Mononuclear cell (primary cell): ENCODE data around the gene SLC4A4. TPM values are rescaled to one million over a fixed set of nuclear protein-coding genes. Genes with fewer than 3 reads are reported as not detected.
"Not testable (repeated sequence)": the region's sequence is repeated elsewhere in the genome, so short reads cannot be mapped to it uniquely, and the experiment has no call there.

ENCODE experiments used
- H3K27me3 ChIP-seq: 2 replicates; pipeline ENCODE4 v1.6.0; 2011; ENCODE audit warnings: low read length, control low read depth; ENCODE audit not compliant: insufficient read depth
- H3K4me1 ChIP-seq: 2 replicates; pipeline ENCODE4 v1.5.1; 2011; ENCODE audit warnings: mild to moderate bottlenecking, low read length, control low read depth; ENCODE audit not compliant: insufficient read depth
- H3K4me3 ChIP-seq: 2 replicates; pipeline ENCODE4 v1.5.1; 2011; ENCODE audit warnings: mild to moderate bottlenecking, low read length, moderate library complexity
- H3K9me3 ChIP-seq: 2 replicates; pipeline ENCODE4 v1.5.1; 2011; ENCODE audit warnings: low read depth, mild to moderate bottlenecking, control low read depth, low read length
- total RNA-seq: library from RNA; depleted of rRNA; stranded (reverse); fragments of >200 nt; gene quantifications from one replicate; pipeline ENCODE4 v1.2.3, GENCODE V29; 2012

The SLC4A4 gene
- total RNA-seq, 1 donor: 1.3 TPM

GRCh38 chr4:71380788-71381187, 42.0 kb downstream of the SLC4A4 start:
- no peak overlapping the region for H3K4me3 ChIP-seq
- no peaks in the 10 kb centered on the region for H3K27me3 ChIP-seq
- H3K9me3 ChIP-seq: no peaks in the 10 kb centered on the region
- H3K4me1 ChIP-seq: no peaks in the 10 kb centered on the region

DNA sequence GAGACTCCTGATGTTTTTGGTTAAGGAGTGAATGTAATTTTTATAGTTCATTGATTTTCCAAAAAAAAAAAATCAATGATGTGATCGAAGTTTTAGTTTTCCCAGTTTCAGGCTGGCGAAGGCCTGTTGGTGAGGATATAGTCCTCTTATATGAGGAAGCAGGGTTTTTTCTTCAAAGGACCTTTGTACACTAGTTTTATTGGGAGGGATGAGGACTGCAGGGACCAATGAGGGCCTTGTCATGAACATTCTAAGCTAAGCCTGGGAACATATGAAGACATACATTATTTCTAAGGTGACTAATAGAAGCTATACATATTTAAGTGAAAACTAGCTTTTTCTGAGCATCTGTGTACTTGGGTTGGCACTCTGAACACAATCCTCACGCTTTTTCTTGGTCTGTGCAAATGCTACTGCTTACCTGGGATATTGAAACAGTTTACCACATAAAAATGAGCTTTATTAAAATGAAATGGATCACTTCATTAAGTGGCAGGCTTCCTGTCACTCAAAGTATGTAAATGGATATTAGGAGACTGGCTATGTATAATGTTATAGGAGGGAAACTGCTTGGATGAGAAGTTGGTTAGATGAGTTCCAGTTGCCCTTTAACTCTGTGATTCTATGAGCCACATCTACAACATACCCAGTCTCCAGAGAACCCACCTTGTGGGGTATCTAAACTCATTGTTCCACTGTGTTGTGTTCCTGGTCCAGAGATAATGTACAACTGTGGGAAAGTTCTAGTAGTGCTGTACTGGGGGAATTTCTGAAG, 43.5 kb downstream of the SLC4A4 start:
- Histone ChIP-seq H3K4me3 (no peak overlapping the region), H3K9me3 (no peaks in the 10 kb centered on the region), H3K4me1 (no peaks in the 10 kb centered on the region)

DNA sequence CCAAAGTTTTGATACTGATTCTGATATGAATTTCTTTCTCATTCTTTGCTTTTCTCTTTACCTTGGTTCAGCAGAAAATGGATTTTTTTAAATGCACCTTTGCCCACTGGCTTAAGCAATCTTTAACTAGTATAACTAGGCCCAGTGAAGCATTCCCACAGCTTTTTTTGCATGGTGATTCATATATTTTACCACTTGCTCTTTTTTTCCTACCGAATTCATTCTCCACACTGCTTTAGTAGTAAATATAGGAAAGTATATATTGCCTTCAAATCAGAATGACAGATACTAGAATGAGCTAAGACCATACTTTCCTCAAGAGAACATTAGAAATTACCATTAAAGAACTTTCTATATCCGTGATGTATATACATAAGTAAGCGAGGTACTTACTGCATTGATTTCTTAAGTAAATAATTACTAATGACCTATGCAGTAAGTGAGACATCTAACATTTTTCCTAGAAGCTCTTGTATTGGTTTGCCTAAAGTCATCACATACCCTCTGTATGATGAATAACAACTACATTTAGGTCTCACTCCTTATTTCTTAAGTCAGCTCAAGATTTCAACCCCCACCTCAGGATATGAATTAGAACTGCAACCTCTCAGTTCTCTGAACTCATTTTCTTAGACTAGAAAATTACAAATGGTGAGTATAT, 44.2 kb downstream of the SLC4A4 start:
- H3K4me3 ChIP-seq: no peak overlapping the region
- no peaks in the 10 kb centered on the region for H3K27me3 ChIP-seq
- H3K4me1 ChIP-seq: no peaks in the 10 kb centered on the region
- no peaks in the 10 kb centered on the region for H3K9me3 ChIP-seq

More for the DNA sequence above, 43.5 kb downstream of the SLC4A4 start:
- no peaks in the 10 kb centered on the region for H3K27me3 ChIP-seq

- Histone ChIP-seq H3K4me3 (no peak overlapping the region), H3K27me3 (no peaks in the 10 kb centered on the region), H3K4me1 (no peaks in the 10 kb centered on the region), H3K9me3 (no peaks in the 10 kb centered on the region)
Observed at GRCh38 chr4:71383984-71384383, 45.2 kb downstream of the SLC4A4 start.

DNA sequence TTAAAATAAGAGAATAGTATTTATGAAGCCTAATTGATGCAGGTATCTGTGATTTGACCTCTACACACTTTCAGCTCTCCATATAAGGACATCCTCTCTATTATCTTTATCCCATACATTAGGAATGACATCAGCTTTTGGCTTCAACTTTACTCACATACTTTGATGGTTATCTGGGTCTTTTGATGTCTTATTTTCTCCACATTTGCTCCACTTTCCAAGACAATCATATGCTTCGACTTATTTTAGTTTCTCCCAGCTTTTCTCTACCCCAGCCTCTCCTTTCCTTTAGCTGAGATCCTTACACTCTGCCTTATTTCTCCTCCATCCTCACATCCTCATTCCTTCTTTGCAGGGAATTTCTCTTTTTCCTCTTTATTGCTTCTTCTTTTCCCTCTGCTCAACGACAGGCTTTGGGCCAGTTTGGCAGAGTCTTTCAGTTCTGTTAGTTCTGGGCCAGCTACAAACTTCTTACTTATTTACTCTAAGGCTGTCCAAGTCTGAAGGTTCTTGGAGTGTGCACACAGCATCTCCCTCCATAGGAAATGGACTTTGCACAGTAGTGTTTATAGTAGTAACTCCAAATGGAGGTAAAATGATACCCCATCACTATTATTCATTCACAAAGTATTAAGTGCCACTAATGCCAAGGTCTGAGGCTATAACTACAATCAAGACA, 50.5 kb downstream of the SLC4A4 start:
- Histone ChIP-seq H3K4me3 (no peak overlapping the region), H3K4me1 (no peaks in the 10 kb centered on the region), H3K27me3 (no peaks in the 10 kb centered on the region), H3K9me3 (no peaks in the 10 kb centered on the region)

GRCh38 chr4:71392109-71392508, 53.3 kb downstream of the SLC4A4 start:
- Histone ChIP-seq H3K4me1 (no peaks in the 10 kb centered on the region), H3K4me3 (no peak overlapping the region), H3K27me3 (no peaks in the 10 kb centered on the region), H3K9me3 (no peaks in the 10 kb centered on the region)

DNA sequence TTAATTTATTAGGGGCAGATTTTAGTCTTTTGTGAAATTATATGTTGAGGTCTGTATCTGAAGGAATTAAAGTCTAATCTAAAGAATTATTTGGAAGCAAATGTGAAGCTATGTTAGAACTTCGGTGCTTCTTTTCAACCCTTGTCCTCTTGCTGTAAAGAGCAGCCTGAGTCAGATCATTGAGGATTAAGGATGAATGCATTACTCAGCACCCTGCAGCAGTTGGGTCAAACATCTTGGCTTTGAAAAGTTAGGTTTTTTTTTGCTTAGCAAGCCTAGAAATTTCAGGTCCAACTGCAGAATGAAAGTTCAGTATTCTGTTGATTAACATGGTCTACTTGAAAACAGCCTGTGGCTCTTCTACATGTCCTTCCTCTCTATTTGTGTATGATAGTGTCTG, 57.6 kb downstream of the SLC4A4 start:
- Histone ChIP-seq H3K9me3 (no peaks in the 10 kb centered on the region), H3K4me3 (no peak overlapping the region), H3K4me1 (no peaks in the 10 kb centered on the region), H3K27me3 (no peaks in the 10 kb centered on the region)

DNA sequence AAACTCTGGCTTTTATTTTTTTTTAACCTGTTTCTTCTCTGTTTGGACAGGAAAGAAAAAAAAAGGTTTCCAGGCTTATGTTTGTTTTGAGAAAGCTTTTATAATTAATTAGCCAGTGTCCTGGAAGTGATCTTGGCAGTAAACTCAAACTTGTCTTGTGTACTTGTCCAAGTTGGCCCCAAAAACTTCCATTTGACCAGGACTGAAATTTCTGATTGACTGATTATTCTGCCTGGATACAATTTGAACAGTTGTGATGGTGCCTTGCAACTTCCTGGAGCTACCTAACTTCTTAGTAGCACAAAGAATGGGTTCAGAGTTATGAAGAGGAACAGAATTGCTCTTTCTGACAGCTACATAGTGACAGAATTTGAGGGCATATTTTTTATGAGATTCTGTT, 62.0 kb downstream of the SLC4A4 start:
- Histone ChIP-seq H3K4me1 (no peaks in the 10 kb centered on the region), H3K27me3 (no peaks in the 10 kb centered on the region), H3K4me3 (no peak overlapping the region), H3K9me3 (no peaks in the 10 kb centered on the region)

DNA sequence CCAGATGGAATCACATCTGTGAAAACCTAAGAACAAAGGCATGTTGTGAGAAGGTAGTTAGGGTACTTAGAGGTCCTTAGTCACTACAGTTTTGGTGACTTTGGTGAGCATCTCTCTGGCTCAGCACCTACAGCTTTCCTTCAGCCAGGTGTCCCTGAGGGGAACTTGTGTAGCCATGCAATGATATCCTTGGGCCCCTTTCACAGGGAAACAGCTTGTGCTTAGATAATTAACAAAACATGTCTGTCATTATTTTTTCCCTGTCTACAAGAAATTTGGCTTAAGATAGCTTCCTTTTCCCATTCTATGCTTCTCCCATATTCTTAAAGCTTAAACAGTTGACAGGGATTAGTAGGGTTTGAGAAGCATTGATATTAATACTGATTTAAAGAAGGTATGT, 63.8 kb downstream of the SLC4A4 start:
- no peaks in the 10 kb centered on the region for H3K4me1 ChIP-seq
- no peaks in the 10 kb centered on the region for H3K27me3 ChIP-seq
- no peaks in the 10 kb centered on the region for H3K9me3 ChIP-seq
- H3K4me3 ChIP-seq: no peak overlapping the region

DNA sequence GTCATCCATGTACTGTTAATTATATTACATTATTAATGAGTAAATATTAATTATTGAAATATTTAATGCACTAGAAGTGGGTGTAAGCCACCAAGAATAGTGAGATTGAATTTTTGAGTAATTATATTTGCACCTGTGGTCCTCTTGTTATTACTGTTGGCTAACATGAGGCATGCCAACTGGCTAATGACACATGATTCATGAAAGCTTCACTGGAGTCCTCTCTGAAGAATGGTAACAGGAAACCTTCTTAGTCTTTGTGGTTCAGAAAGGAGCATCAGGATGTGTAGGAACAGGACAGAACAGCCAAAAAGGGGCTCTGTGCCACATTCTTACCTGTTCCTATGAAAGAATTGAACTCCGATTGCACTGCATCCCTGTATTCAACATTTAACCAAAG, 65.2 kb downstream of the SLC4A4 start:
- H3K27me3 ChIP-seq: no peaks in the 10 kb centered on the region
- H3K9me3 ChIP-seq: no peaks in the 10 kb centered on the region
- no peak overlapping the region for H3K4me3 ChIP-seq
- H3K4me1 ChIP-seq: no peaks in the 10 kb centered on the region

GRCh38 chr4:71405791-71406190, 67.0 kb downstream of the SLC4A4 start:
- Histone ChIP-seq H3K9me3 (no peaks in the 10 kb centered on the region), H3K4me1 (no peaks in the 10 kb centered on the region), H3K27me3 (no peaks in the 10 kb centered on the region), H3K4me3 (no peak overlapping the region)

- Histone ChIP-seq H3K4me1 (no peaks in the 10 kb centered on the region), H3K27me3 (no peaks in the 10 kb centered on the region), H3K4me3 (no peak overlapping the region), H3K9me3 (no peaks in the 10 kb centered on the region)
Observed at GRCh38 chr4:71406459-71406963, 67.7 kb downstream of the SLC4A4 start.

DNA sequence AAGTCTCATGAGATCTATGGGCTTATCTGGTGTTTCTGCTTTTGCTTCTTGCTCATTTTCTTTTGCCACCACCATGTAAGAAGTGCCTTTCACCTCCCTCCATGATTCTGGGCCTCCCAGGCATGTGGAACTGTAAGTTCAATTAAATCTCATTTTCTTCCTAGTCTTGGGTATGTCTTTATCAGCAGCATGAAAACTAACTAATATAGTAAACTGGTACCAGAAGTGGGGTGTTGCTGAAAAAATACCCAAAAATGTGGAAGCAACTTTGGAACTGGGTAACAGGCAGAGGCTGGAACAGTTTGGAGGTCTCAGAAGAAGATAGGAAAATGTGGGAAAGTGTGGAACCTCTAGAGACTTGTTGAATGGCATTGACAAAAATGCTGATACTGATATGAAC, 70.1 kb downstream of the SLC4A4 start:
- H3K4me3 ChIP-seq, H3K27me3 ChIP-seq, H3K4me1 ChIP-seq, H3K9me3 ChIP-seq: not testable (repeated sequence)

GRCh38 chr4:71411981-71412380, 73.2 kb downstream of the SLC4A4 start:
- Histone ChIP-seq H3K9me3 (no peaks in the 10 kb centered on the region), H3K27me3 (no peaks in the 10 kb centered on the region), H3K4me3 (no peak overlapping the region), H3K4me1 (no peaks in the 10 kb centered on the region)

- Histone ChIP-seq H3K9me3 (no peaks in the 10 kb centered on the region), H3K4me1 (no peaks in the 10 kb centered on the region), H3K4me3 (no peak overlapping the region), H3K27me3 (no peaks in the 10 kb centered on the region)
Observed at GRCh38 chr4:71415491-71415890, 76.7 kb downstream of the SLC4A4 start.
